ENCODE data around the gene ABHD6. TPM values are rescaled to one million over a fixed set of nuclear protein-coding genes. Genes with fewer than 3 reads are reported as not detected.
"Not testable (repeated sequence)": the region's sequence is repeated elsewhere in the genome, so short reads cannot be mapped to it uniquely, and the experiment has no call there.

Gene ABHD6
- total RNA-seq, 1 experiment from 2014 or later = 18.9 TPM

- Histone ChIP-seq H3K4me1 (ENCODE audit: control insufficient read depth, insufficient read depth, low read length) (no peaks in the 10 kb centered on the region), H3K27me3 (ENCODE audit: control insufficient read depth, insufficient read depth, low read length) (no peaks in the 10 kb centered on the region), H3K27ac (ENCODE audit: low read length) (no peak overlapping the region), H3K4me3 (ENCODE audit: low read depth in 2 of 2, low read length in 2 of 2) (no peak overlapping the region), H3K36me3 (ENCODE audit: control insufficient read depth, insufficient read depth, low read length) (no peaks in the 10 kb centered on the region), H3K9me3 (ENCODE audit: control insufficient read depth, insufficient read depth, low read depth, low read length) (no peaks in the 10 kb centered on the region)
- CTCF ChIA-PET = no interaction called here
- ATAC-seq (no peak), DNase-seq (ENCODE audit: low read depth, low spot score) (no peak)
- TF ChIP-seq POLR2AphosphoS5 (IDR thresholded peaks at IDR 0.05; ENCODE audit: low read depth, low read length) (no peak), REST (IDR thresholded peaks at IDR 0.05; ENCODE audit: insufficient read depth in 1 of 2, low read depth in 2 of 2, low read length in 1 of 2) (no peak), TCF7L2 (IDR thresholded peaks at IDR 0.05; ENCODE audit: low read depth, low read length) (no peak), SIN3A (IDR thresholded peaks at IDR 0.05; ENCODE audit: borderline replicate concordance, insufficient read depth, low read depth, low read length) (no peak), CTCF (IDR thresholded peaks at IDR 0.05) (no peak)
- in situ Hi-C loops (cut with HindIII; ENCODE audit: low pct_unique_long_range_greater_than_20kb, low sequenced_read_pairs) (no loop called here), intact Hi-C loops (cut with micrococcal nuclease; ENCODE audit: unreplicated experiment) (no loop called here)
- no TSS peak for BruUV-seq (replicated peaks)
- POLR2A ChIA-PET = no interaction called here
These were observed 50.6 kb downstream of the ABHD6 start for GRCh38 chr3:58288011-58288728.

GRCh38 chr3:58288964-58289613, 51.5 kb downstream of the ABHD6 start:
- POLR2A ChIA-PET; H3K4me3 ChIP-seq (ENCODE audit: low read depth in 2 of 2, low read length in 2 of 2); CTCF ChIA-PET; H3K27me3 ChIP-seq (ENCODE audit: control insufficient read depth, insufficient read depth, low read length); ATAC-seq; intact Hi-C loops (cut with micrococcal nuclease; ENCODE audit: unreplicated experiment); H3K27ac ChIP-seq (ENCODE audit: low read length); in situ Hi-C loops (cut with HindIII; ENCODE audit: low pct_unique_long_range_greater_than_20kb, low sequenced_read_pairs); DNase-seq (ENCODE audit: low read depth, low spot score); H3K36me3 ChIP-seq (ENCODE audit: control insufficient read depth, insufficient read depth, low read length); H3K9me3 ChIP-seq (ENCODE audit: control insufficient read depth, insufficient read depth, low read depth, low read length); BruUV-seq (replicated peaks); H3K4me1 ChIP-seq (ENCODE audit: control insufficient read depth, insufficient read depth, low read length): not testable (repeated sequence)

GRCh38 chr3:58290446-58290845, 52.9 kb downstream of the ABHD6 start:
- BruUV-seq (replicated peaks); CTCF ChIA-PET; H3K4me1 ChIP-seq (ENCODE audit: control insufficient read depth, insufficient read depth, low read length); POLR2A ChIA-PET; in situ Hi-C loops (cut with HindIII; ENCODE audit: low pct_unique_long_range_greater_than_20kb, low sequenced_read_pairs); H3K36me3 ChIP-seq (ENCODE audit: control insufficient read depth, insufficient read depth, low read length); H3K9me3 ChIP-seq (ENCODE audit: control insufficient read depth, insufficient read depth, low read depth, low read length); intact Hi-C loops (cut with micrococcal nuclease; ENCODE audit: unreplicated experiment); H3K4me3 ChIP-seq (ENCODE audit: low read depth in 2 of 2, low read length in 2 of 2); H3K27me3 ChIP-seq (ENCODE audit: control insufficient read depth, insufficient read depth, low read length); DNase-seq (ENCODE audit: low read depth, low spot score); H3K27ac ChIP-seq (ENCODE audit: low read length); ATAC-seq: not testable (repeated sequence)

All from Panc1 (cell line).